K562 (cell line): ENCODE data around the gene TOMM6. TPM values are rescaled to one million over a fixed set of nuclear protein-coding genes. Genes with fewer than 3 reads are reported as not detected.
A peak's percentile ranks its signal among the peaks of the same experiment; 100 is the strongest.

ENCODE experiments used
- ARID3A ChIP-seq: IDR thresholded peaks from 2 replicates; pipeline ENCODE4 v1.6.1; 2012; ENCODE audit warnings: low read depth, low read length, improper control_type of control experiment, borderline replicate concordance
- CCNT2 ChIP-seq: IDR thresholded peaks from 2 replicates; pipeline ENCODE4 v1.6.1; 2011; ENCODE audit warnings: borderline replicate concordance, low read depth, mild to moderate bottlenecking, moderate library complexity, mixed read lengths, low read length; ENCODE audit not compliant: insufficient read length; ENCODE audit errors: extremely low read depth
- ERF ChIP-seq: fragments of 450-650 bp; formaldehyde crosslinking; IDR thresholded peaks from 2 replicates; pipeline ENCODE4 v1.4.0; 2020; ENCODE audit warnings: mild to moderate bottlenecking, mixed read lengths
- FOXP4 ChIP-seq: sonication (generic); formaldehyde crosslinking; IDR thresholded peaks from 2 replicates; pipeline ENCODE4 v1.8.0; 2022; ENCODE audit warnings: mild to moderate bottlenecking, missing genetic modification reagents, borderline replicate concordance
- HEY1 ChIP-seq: fragments of 250-450 bp; sonication (Bioruptor Pico); IDR thresholded peaks from 2 replicates; pipeline ENCODE4 v1.5.0; 2020; ENCODE audit warnings: mild to moderate bottlenecking, moderate library complexity, borderline replicate concordance
- ILK ChIP-seq: fragments of 450-650 bp; IDR thresholded peaks from 2 replicates; pipeline ENCODE4 v1.6.1; 2016; ENCODE audit warnings: missing genetic modification characterization, low read depth, mild to moderate bottlenecking, missing compliant biosample characterization, moderate library complexity, borderline replicate concordance
- MCM5 ChIP-seq: fragments of 450-650 bp; IDR thresholded peaks from 2 replicates; pipeline ENCODE4 v1.6.1; 2016; ENCODE audit warnings: low read depth
- NFRKB ChIP-seq: fragments of 450-650 bp; IDR thresholded peaks from 2 replicates; pipeline ENCODE4 v1.6.1; 2016; ENCODE audit warnings: low read depth
- NFYB ChIP-seq: IDR thresholded peaks from 2 replicates; pipeline ENCODE4 v1.6.1; 2011; ENCODE audit warnings: mild to moderate bottlenecking, moderate library complexity; ENCODE audit not compliant: insufficient read length; ENCODE audit errors: extremely low read depth
- RB1 ChIP-seq: fragments of 450-650 bp; IDR thresholded peaks from 2 replicates; pipeline ENCODE4 v1.6.1; 2017; ENCODE audit warnings: low read depth, mild to moderate bottlenecking
- TAF9B ChIP-seq: fragments of 450-650 bp; IDR thresholded peaks from 2 replicates; pipeline ENCODE4 v1.6.1; 2018; ENCODE audit warnings: mild to moderate bottlenecking; ENCODE audit not compliant: partially characterized antibody
- ZNF165 ChIP-seq: fragments of 250-450 bp; sonication (Bioruptor Pico); IDR thresholded peaks from 2 replicates; pipeline ENCODE4 v1.4.0; 2020; ENCODE audit warnings: borderline replicate concordance
- ZNF263 ChIP-seq: sonication (generic); formaldehyde crosslinking; IDR thresholded peaks from 2 replicates; pipeline ENCODE4 v1.8.0; 2022; ENCODE audit warnings: mild to moderate bottlenecking, missing genetic modification reagents, borderline replicate concordance
- ZNF274 ChIP-seq: IDR thresholded peaks from 2 replicates; pipeline ENCODE4 v1.6.1; 2011; ENCODE audit warnings: low read depth, mild to moderate bottlenecking, low read length, moderate library complexity, borderline replicate concordance
- ZNF398 ChIP-seq: fragments of 250-450 bp; sonication (Bioruptor Pico); IDR thresholded peaks from 2 replicates; pipeline ENCODE4 v1.8.0; 2021; ENCODE audit warnings: moderate library complexity, mild to moderate bottlenecking, inconsistent platforms
- ZNF609 ChIP-seq: sonication (generic); formaldehyde crosslinking; IDR thresholded peaks from 2 replicates; pipeline ENCODE4 v1.8.1; 2023; ENCODE audit warnings: missing genetic modification reagents, mild to moderate bottlenecking, borderline replicate concordance
- polyA plus RNA-seq, 8 experiments: library from polyadenylated mRNA; depleted of rRNA in 4 of 8; stranded (reverse) in 5 of 8; unstranded in 3 of 8; fragments of >200 nt; fragmentation: Nextera tagmentation in 2 of 8; fragmentation: Illumina TruSeq in 1 of 8; extraction: Ambion mirVana in 2 of 8; extraction: Trizol in 1 of 8; gene quantifications; 2 replicates each; pipeline versions ENCODE4 v1.2.1 to v1.2.3, GENCODE V29; 2011 to 2014; ENCODE audit warnings: inconsistent platforms in 1 of 8, missing spikeins in 1 of 8
- total RNA-seq, 7 experiments: library from RNA; depleted of rRNA in 6 of 7; stranded (reverse); fragments of >200 nt in 6 of 7; fragmentation: Illumina TruSeq in 2 of 7; extraction: Trizol in 2 of 7; gene quantifications; 2 replicates each; pipeline versions ENCODE4 v1.2.1 to v1.2.3, GENCODE V29; 2011 to 2021; ENCODE audit warnings: low replicate concordance in 1 of 7

TOMM6 gene
- total and polyA plus RNA-seq, 9 of the 15 experiments (the other 6 are each of a cell fraction or from before 2014, with no cell fraction given): 380 to 2,097 (median 1,065) TPM

- no peak for TF ChIP-seq NFRKB
- peak; percentile 84 for TF ChIP-seq CCNT2
- TF ChIP-seq HEY1 (CRISPR knock-in tag): no peak
- no peak for TF ChIP-seq ARID3A
- no peak for TF ChIP-seq FOXP4 (CRISPR knock-in tag)
- no peak for TF ChIP-seq ZNF263 (CRISPR knock-in tag)
- no peak for TF ChIP-seq TAF9B
- TF ChIP-seq ZNF398 (CRISPR knock-in tag): no peak
- peak; percentile 97 for TF ChIP-seq RB1
- TF ChIP-seq ILK (tag): no peak
- no peak for TF ChIP-seq ZNF274
- TF ChIP-seq ERF (CRISPR knock-in tag): 0 out of 2 replicates have a peak, but pooled peaks have one; percentile 6
- no peak for TF ChIP-seq NFYB
- no peak for TF ChIP-seq MCM5
- 0 out of 2 replicates have a peak, but pooled peaks have one; percentile 83 for TF ChIP-seq ZNF609 (CRISPR knock-in tag)
- 0 out of 2 replicates have a peak, but pooled peaks have one; percentile 54 for TF ChIP-seq ZNF165 (CRISPR knock-in tag)
Measured at GRCh38 chr6:41786451-41787218, 859 bp upstream of the TOMM6 start (continued).
